Cardiac fibroblast (primary cell): Measurements from ENCODE around the gene ZNF423.
A peak's percentile ranks its signal among the peaks of the same experiment; 100 is the strongest.

Source experiments
- DNase-seq, 2 donors: peaks; one replicate each; pipeline versions ENCODE4 v3.0.0 to v3.0.0-alpha.2; 2010; ENCODE audit warnings: low read depth in 2 of 2
- H3K4me3 ChIP-seq, 2 donors: replicated peaks in 1 of 2; 1 replicate in 1 of 2; 2 replicates in 1 of 2; pipeline ENCODE4 v1.5.1; 2011; ENCODE audit warnings: low read depth in 2 of 2, low read length in 2 of 2, mild to moderate bottlenecking in 2 of 2, moderate library complexity in 1 of 2
- TF ChIP-seq, protein P1 (sequence below): IDR thresholded peaks from one replicate; pipeline ENCODE4 v1.5.1; 2011; ENCODE audit warnings: low read depth, mild to moderate bottlenecking, low read length, inconsistent platforms

ZNF423 gene

GRCh38 chr16:49859125-49859811, 3.4 kb upstream of the ZNF423 start:
- peak; percentile 39 to 65 for DNase-seq
- TF ChIP-seq, protein P1, sequence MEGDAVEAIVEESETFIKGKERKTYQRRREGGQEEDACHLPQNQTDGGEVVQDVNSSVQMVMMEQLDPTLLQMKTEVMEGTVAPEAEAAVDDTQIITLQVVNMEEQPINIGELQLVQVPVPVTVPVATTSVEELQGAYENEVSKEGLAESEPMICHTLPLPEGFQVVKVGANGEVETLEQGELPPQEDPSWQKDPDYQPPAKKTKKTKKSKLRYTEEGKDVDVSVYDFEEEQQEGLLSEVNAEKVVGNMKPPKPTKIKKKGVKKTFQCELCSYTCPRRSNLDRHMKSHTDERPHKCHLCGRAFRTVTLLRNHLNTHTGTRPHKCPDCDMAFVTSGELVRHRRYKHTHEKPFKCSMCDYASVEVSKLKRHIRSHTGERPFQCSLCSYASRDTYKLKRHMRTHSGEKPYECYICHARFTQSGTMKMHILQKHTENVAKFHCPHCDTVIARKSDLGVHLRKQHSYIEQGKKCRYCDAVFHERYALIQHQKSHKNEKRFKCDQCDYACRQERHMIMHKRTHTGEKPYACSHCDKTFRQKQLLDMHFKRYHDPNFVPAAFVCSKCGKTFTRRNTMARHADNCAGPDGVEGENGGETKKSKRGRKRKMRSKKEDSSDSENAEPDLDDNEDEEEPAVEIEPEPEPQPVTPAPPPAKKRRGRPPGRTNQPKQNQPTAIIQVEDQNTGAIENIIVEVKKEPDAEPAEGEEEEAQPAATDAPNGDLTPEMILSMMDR, result no peak
- H3K4me3 ChIP-seq, result peak overlapping the region; percentile 45 to 48

DNA sequence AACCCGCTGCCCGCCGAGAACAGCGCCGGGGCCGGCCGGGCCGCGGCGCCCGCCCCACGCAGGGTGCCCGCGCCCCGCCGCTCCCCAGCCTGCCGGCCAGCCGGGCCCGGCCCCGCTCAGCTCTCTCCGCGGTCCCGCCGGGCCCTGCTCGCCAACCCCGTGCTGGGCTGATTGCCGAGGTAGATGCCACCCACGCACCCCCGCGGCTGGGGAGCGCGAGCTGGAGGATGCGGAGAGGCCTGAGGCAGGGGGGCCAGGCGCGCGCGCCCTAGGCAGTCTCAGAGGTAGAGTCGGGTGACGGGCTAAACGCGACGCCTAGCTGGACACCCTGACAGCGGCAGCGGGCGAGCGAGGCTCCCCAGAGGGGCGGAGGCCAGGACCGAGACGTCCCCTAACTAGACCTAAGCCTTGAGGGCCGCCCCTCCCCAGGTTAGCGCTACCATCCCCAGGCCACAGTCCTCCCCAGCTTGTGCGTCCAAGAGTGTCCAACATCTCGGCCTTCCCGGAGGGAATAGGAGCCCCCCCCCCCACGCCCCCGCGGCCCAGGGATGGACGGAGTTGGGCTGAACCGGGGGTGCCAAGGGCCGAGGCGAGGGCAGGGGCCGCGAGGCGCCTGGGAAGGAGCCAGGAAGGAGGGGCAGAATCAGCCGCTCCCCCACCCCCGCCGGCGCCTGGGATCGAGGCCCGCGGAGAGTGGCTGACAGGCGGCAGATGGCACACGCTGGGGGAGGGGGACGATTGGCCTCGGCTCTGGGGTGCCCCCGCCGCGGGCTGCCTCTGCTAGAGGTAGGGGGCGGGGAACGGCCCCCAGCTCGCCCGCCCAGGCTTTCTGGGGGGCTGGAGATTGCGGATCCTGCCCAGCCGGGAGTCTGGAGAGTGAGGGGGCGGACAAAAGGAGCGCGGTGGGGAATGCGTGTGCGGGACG, 2.5 kb upstream of the ZNF423 start:
- peak overlapping the region; percentile 45 to 48 for H3K4me3 ChIP-seq
- TF ChIP-seq, protein P1, result no peak
- peak; percentile 55 to 75 for DNase-seq

DNA sequence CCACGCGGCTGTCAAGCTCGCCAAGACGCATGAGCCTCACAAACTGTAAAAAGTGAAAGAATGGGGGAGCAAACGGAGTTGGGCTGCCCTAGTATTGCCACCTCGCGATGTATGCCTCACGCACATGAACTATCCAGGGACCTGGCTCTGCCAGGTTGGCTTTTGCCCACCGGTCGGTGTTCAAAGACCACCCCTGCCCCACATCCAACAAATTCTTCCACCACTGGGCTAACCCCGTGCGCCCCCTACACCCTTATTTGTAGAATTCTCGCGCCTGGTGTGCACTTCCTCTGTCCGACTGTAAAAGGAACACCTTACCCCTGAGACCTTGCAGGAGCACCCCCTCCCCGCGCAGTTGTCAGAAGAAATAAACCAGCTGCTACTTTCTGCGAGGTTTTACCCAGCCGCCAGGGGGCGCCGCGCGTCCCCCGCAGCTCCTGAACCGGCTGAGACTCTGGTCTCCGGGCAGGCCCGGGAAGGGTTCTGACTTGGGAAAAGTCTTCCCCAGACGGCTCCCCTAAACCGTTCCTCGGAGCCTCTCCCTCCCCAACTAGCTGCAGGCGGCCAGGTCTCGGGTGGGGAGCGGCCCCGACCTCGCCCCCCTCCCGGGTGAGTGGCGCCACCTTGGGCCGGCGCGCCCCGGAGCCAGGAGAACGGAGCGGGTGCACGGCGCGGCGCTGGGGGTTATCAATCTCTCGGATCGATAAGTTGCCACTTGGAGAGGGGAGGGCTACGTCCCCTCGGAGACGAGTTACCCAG, 1.7 kb upstream of the ZNF423 start:
- peak overlapping the region; percentile 55 to 60 for H3K4me3 ChIP-seq
- TF ChIP-seq, protein P1, result peak; percentile 95
- DNase-seq, result peak; percentile 69 to 77

DNA sequence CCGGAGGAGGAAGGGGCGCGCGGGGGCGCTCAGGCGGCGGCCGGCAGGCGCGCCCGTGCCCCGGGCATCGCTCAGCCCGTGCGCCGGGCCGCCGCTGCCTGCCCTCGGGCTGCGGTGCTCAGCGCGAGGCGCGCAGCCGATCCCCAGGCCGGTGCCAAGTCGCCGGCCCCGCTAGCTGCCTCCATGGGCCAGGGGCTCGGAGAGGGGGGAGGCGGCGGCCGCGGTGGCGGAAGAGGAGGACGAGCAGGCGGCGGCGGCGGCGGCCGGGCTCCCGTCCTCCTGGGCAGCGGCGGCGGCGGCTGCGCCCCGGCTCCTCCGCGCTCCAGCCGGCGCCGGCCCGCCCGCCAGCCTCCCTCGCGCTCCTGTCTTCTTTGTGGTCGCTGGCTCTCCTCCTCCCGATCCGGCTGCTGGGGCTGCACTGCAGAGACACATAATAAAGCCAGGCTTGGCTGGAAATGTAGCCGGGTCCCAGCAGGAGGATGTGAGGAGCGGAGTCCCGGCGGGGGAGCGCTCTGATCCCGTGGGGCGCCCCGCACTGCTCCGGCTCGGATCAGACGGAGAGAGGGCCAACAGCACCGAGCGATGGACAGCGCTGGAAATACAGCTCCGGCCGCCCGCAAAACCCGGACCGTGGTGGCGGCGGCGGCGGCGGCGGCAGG, 889 bp upstream of the ZNF423 start:
- DNase-seq, result peak; percentile 87
- TF ChIP-seq, protein P1, result peak; percentile 32
- H3K4me3 ChIP-seq, result peak overlapping the region; percentile 58 to 60

- TF ChIP-seq, protein P1, result no peak
- H3K4me3 ChIP-seq, result peak overlapping the region; percentile 58 to 60
- DNase-seq, result peak; percentile 85 to 92
Observed at GRCh38 chr16:49855280-49855821, 561 bp downstream of the ZNF423 start.

- DNase-seq, result peak in 1 of 2 donors; percentile 42
- TF ChIP-seq, protein P1, result no peak
Observed at GRCh38 chr16:49854796-49855203, 1.1 kb downstream of the ZNF423 start.

More at GRCh38 chr16:49854796-49855203, 1.1 kb downstream of the ZNF423 start:
- peak overlapping the region; percentile 44 to 60 for H3K4me3 ChIP-seq
